Stimulated activated CD4-positive, alpha-beta T cell treated with anti-CD3 and anti-CD28 coated beads, Interleukin-4, amount 100 ng/mL, for 48 hours (primary cell): ENCODE measurements around the gene ZNF124.
A peak's percentile ranks its signal among the peaks of the same experiment; 100 is the strongest.

ENCODE experiments used
- DNase-seq, 2 donors: peaks; one replicate each; pipeline ENCODE4 v3.0.0-alpha.2; 2020; ENCODE audit warnings: low read depth in 2 of 2

Gene ZNF124

DNA sequence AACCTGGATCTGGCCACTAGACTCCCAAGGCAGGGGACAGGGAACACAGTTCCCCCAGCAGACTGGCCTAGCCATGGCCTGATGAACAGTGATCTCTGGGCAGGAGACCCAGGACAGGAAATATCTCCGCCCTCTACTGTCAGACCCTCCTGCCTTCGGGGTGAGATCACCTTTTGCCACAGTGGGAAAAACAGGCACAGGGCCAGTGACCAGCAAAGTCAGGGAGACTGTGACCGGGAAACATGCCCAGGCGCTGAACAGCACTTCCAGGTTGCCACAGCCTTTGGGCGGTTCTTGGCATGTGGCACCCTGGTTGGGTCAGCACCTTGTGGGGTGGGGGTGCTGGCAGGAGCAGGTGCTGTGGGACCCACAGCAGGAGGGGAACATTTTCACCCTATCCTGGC, 58.7 kb downstream of the ZNF124 start:
- DNase-seq, result no peak

DNA sequence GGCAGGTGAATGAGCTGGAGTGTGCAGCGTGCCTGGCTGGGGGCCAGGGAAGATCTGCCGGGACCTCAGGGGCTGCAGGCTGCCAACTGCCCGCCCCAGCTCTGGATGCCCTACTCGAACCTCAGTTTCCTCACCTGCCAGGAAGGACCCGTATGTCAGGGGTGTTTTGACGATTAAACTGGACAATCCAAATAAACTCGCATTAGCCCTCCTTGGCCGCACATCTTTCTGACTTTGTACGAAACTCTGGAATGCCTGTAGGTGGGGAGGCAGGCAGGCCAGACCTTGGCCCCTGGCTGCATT, 59.4 kb downstream of the ZNF124 start:
- DNase-seq, result no peak

DNA sequence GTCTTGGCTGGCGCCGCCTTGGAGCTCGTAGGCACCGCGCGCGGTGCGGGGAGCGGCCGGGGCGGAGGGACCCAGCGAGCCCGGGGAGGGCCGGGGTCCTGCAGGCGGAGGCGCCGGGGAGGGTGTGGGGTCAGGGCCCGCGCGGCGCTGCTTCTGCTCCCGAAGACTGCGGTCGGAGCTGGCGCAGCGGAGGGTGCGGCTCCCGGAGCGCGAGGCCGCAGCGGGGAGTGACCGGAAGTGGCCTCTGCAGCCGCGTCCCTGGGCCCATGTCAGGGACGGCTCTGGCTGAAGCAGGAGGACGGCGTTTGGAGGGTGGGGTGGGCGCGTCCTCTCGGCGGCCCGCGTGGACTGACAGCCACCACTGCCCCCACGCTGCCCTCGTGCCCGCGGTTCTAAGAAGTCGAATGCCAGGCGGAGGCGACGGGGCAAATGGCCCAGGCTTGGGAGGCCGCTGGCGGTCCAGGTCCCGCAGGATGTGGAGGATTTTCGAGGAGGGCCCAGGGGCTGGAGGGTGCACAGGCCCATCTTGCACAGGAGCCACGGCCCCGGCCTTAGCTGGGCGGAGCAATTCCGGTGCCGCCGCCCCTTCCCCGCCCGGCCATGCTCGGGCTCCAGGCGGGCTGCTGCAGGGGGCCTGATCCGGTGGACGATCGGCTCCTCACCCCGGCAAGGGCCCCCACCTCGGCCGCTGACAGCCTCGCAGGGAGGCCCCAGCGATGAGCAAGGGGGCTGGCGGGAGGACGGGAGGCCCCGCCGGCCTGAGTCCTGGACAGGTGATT, 59.9 kb downstream of the ZNF124 start:
- DNase-seq, result no peak

DNA sequence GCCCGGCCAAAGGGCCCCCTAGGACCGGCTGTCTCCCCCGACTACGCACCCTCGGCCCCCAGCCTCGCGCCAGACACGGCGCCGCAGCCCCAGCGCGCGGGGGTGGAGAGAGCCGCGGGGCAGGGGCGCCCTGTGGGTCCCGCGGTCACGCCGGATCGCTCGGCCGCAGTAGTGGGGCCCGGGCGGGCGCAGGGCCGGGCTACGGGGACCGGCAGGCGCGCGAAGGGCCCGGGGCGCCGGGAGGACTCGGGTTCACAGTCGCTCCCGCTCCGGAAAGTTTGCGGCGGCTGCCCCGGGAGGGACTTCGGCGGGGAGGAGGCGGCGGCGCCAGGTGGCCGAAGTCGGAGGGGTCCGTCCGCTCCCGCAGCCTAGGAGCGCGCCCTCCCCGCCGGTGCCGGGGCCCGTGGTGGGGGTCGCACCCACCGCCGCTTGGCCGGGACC, 60.5 kb downstream of the ZNF124 start:
- no peak for DNase-seq

DNA sequence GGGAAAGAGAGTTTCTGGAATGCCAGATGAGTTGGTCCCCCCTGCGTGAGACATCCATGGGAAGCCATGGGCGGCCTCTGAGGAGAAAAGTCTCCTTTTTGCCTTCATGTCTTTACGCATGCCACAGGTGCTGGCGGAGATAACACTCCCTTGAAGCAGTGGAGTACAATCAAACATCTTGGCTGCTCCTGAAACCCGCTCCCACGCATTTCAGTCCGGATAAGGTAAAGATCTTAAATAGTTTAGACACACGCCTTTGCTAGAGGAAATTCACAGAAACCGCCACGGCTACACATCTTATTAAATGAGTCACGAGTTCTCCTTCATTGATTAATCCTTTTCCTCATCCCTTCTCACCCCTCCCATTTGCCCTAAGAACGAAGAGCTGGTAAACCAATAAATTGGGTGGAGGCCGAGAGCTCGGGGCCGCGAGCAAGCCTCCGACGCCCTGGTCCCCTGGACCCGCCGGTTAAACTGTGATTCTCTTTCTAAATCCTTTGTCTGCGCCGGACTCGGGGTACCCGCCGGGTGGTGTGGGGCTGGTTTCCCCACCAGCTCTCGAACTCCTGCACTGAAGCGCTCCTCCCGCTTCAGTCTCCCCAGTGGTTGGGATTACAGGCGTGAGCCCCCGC, 61.1 kb downstream of the ZNF124 start:
- DNase-seq, result peak in 1 of 2 donors; percentile 45

DNA sequence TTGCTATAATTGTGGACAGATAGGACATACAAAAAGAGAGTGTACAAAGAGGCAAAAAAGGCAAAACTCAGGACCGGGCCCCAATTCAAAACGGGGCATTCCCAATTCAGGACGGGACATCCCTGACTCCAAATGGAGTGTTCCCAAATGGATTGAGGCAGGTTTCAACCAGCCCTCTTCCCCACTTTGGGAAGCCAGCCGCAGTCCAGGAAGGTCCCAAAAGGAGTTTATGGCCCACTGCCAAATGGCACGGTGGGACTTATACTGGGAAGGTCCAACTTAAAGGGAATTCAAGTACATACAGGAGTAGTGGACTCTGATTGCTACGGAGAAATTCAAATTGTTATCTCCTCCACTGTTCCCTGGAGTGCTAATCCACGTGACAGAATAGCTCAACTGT, 64.1 kb downstream of the ZNF124 start:
- DNase-seq, result no peak

DNA sequence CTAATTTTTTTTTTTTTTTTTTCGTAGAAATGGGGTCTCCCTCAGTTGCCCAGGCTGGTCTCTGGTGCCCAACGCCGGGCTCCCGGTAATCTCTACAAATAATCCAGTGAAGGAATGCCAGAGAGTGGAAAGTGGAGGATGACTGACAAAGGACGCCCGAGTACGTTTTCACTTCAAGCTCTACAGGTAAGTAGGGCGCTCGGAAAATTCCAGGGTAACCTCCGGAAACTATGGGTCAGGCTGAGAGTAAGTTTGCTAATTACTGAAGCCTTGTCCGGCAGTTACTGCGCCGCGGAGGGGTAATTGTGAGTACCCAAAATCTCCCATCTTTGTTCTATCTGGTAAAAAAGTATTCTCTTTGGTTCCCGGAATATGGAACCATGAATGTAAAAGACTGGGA, 65.9 kb downstream of the ZNF124 start:
- no peak for DNase-seq
